ENCODE data around the gene CCDC126. TPM values are rescaled to one million over a fixed set of nuclear protein-coding genes. Genes with fewer than 3 reads are reported as not detected.

The CCDC126 gene
- total and polyA plus RNA-seq, 10 of the 15 experiments (the other 5 are each of a cell fraction or from before 2014, with no cell fraction given), result 10.9 to 49.9 (median 24.1) TPM

- BruUV-seq (replicated peaks), result no TSS peak
- ChIA-PET CTCF (interaction anchor here (1.2 kb wide), 1 partner anchor 11 kb away, joined by 3 read pairs; no protein-coding TSS in a partner anchor), SMC1A (ENCODE audit: uncharacterized antibody, unreplicated experiment) (interaction anchor here (0.8 to 0.9 kb wide), 2 partner anchors 11 to 45 kb away, joined by 3 to 4 read pairs; no protein-coding TSS in a partner anchor), POLR2A (no interaction called here), RAD21 (ENCODE audit: unreplicated experiment) (interaction anchor here (1.2 kb wide), 1 partner anchor 20 kb away, joined by 3 read pairs; no protein-coding TSS in a partner anchor)
- H3K36me3 ChIP-seq (ENCODE audit: control insufficient read depth in 2 of 2, insufficient read depth in 2 of 2, low read length in 1 of 2), result peaks cover 2 to 3% of the 10 kb centered on the region in 2 experiments
- H3K4me1 ChIP-seq (ENCODE audit: control insufficient read depth, insufficient read depth, low read length), result no peaks in the 10 kb centered on the region
- no peak for FAIRE-seq
- no peak overlapping the region for H3K9ac ChIP-seq (ENCODE audit: control insufficient read depth, insufficient read depth, low read length)
- H3K9me3 ChIP-seq (replicated peaks; ENCODE audit: control insufficient read depth, insufficient read depth, low read length), result peaks cover 19% of the 10 kb centered on the region
- no peak for ATAC-seq
- H3K27me3 ChIP-seq (replicated peaks in 1 of 2; ENCODE audit: control insufficient read depth in 2 of 2, insufficient read depth in 2 of 2, low read length in 1 of 2), result no peaks in the 10 kb centered on the region
- intact Hi-C loops (cut with micrococcal nuclease; ENCODE audit: unreplicated experiment), result no loop called here
- no peak overlapping the region for H3K27ac ChIP-seq (ENCODE audit: control insufficient read depth, insufficient read depth)
- H2AFZ ChIP-seq (ENCODE audit: control insufficient read depth, low read depth, low read length), result no peak overlapping the region
- DNase-seq (ENCODE audit: low read depth, low spot score), result no peak
- no peak overlapping the region for H3K4me3 ChIP-seq
- H3K79me2 ChIP-seq (ENCODE audit: control insufficient read depth, insufficient read depth, low read length), result peaks cover 7% of the 10 kb centered on the region
- H4K20me1 ChIP-seq (ENCODE audit: control insufficient read depth, insufficient read depth), result no peaks in the 10 kb centered on the region
- no peak overlapping the region for H3K4me2 ChIP-seq (ENCODE audit: control insufficient read depth, insufficient read depth)
- no peak for TF ChIP-seq SMC3 (IDR thresholded peaks at IDR 0.05; ENCODE audit: borderline replicate concordance, low read length)
- TF ChIP-seq RAD51 (IDR thresholded peaks at IDR 0.05), result no peak
- TF ChIP-seq ASH2L (IDR thresholded peaks at IDR 0.05; ENCODE audit: borderline replicate concordance, low read depth), result no peak
- TF ChIP-seq HCFC1 (IDR thresholded peaks at IDR 0.05; ENCODE audit: low read length), result no peak
- no peak for TF ChIP-seq CHD4 (IDR thresholded peaks at IDR 0.05)
- TF ChIP-seq, protein P1, sequence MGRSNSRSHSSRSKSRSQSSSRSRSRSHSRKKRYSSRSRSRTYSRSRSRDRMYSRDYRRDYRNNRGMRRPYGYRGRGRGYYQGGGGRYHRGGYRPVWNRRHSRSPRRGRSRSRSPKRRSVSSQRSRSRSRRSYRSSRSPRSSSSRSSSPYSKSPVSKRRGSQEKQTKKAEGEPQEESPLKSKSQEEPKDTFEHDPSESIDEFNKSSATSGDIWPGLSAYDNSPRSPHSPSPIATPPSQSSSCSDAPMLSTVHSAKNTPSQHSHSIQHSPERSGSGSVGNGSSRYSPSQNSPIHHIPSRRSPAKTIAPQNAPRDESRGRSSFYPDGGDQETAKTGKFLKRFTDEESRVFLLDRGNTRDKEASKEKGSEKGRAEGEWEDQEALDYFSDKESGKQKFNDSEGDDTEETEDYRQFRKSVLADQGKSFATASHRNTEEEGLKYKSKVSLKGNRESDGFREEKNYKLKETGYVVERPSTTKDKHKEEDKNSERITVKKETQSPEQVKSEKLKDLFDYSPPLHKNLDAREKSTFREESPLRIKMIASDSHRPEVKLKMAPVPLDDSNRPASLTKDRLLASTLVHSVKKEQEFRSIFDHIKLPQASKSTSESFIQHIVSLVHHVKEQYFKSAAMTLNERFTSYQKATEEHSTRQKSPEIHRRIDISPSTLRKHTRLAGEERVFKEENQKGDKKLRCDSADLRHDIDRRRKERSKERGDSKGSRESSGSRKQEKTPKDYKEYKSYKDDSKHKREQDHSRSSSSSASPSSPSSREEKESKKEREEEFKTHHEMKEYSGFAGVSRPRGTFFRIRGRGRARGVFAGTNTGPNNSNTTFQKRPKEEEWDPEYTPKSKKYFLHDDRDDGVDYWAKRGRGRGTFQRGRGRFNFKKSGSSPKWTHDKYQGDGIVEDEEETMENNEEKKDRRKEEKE (IDR thresholded peaks at IDR 0.05), result no peak
- no peak for TF ChIP-seq SMARCA5 (IDR thresholded peaks at IDR 0.05)
- no peak for TF ChIP-seq MTA2 (IDR thresholded peaks at IDR 0.05; ENCODE audit: low read depth)
- no peak for TF ChIP-seq JUNB (IDR thresholded peaks at IDR 0.05)
- no peak for TF ChIP-seq ATF7 (IDR thresholded peaks at IDR 0.05; ENCODE audit: low read depth)
- no peak for TF ChIP-seq SMAD5 (IDR thresholded peaks at IDR 0.05; ENCODE audit: low read depth)
- no peak for TF ChIP-seq MEF2B (IDR thresholded peaks at IDR 0.05; ENCODE audit: partially characterized antibody, poor library complexity, severe bottlenecking)
- in situ Hi-C loops (cut with MboI), result no loop called here
Measured at GRCh38 chr7:23615331-23615730, 18.1 kb downstream of the CCDC126 start.
